SK-N-SH treated with all-trans-retinoic acid at 6 μM for 48 hours (cell line): ENCODE measurements around the gene C1orf159.
"Not testable (repeated sequence)": the region's sequence is repeated elsewhere in the genome, so short reads cannot be mapped to it uniquely, and the experiment has no call there.

Source experiments
- ATAC-seq: fragments of 200-7000 bp; cut with Tn5 transposase; 3 replicates; pipeline ENCODE4 v1.9.1; 2020; ENCODE audit warnings: mild to moderate bottlenecking, moderate library complexity
- ARNTL ChIP-seq: fragments of 450-650 bp; formaldehyde crosslinking; IDR thresholded peaks from 2 replicates; pipeline ENCODE4 v1.5.0; 2020; ENCODE audit warnings: low read depth, mild to moderate bottlenecking, moderate library complexity, borderline replicate concordance
- BACH2 ChIP-seq: fragments of 250-450 bp; sonication (Bioruptor Pico); IDR thresholded peaks from 2 replicates; pipeline ENCODE4 v1.9.0; 2021; ENCODE audit warnings: mild to moderate bottlenecking, borderline replicate concordance
- CSDC2 ChIP-seq: fragments of 250-450 bp; sonication (Bioruptor Pico); IDR thresholded peaks from 2 replicates; pipeline ENCODE4 v1.5.0; 2020; ENCODE audit warnings: mild to moderate bottlenecking, moderate library complexity
- ESRRG ChIP-seq: fragments of 250-450 bp; sonication (Bioruptor Pico); IDR thresholded peaks from 2 replicates; pipeline ENCODE4 v1.6.1; 2021; ENCODE audit warnings: mild to moderate bottlenecking
- GLIS3 ChIP-seq: fragments of 250-450 bp; sonication (Bioruptor Pico); IDR thresholded peaks from 2 replicates; pipeline ENCODE4 v1.5.0; 2020; ENCODE audit warnings: mild to moderate bottlenecking, moderate library complexity
- ISL1 ChIP-seq: fragments of 250-450 bp; sonication (Bioruptor Pico); IDR thresholded peaks from 2 replicates; pipeline ENCODE4 v2.1.2; 2022; ENCODE audit warnings: mild to moderate bottlenecking, moderate library complexity
- OSR1 ChIP-seq: fragments of 250-450 bp; sonication (Bioruptor Pico); IDR thresholded peaks from 2 replicates; pipeline ENCODE4 v1.8.0; 2022; ENCODE audit warnings: moderate library complexity, mild to moderate bottlenecking, inconsistent platforms
- POU6F1 ChIP-seq: fragments of 250-450 bp; sonication (Bioruptor Pico); IDR thresholded peaks from 2 replicates; pipeline ENCODE4 v1.8.0; 2021; ENCODE audit warnings: low read depth, mild to moderate bottlenecking, moderate library complexity, borderline replicate concordance
- PPARA ChIP-seq: fragments of 250-450 bp; sonication (Bioruptor Pico); IDR thresholded peaks from 2 replicates; pipeline ENCODE4 v1.5.0; 2020; ENCODE audit warnings: mild to moderate bottlenecking, borderline replicate concordance
- SNAI2 ChIP-seq: fragments of 250-450 bp; sonication (Bioruptor Pico); IDR thresholded peaks from 2 replicates; pipeline ENCODE4 v1.5.0; 2020; ENCODE audit warnings: mild to moderate bottlenecking, moderate library complexity
- TCF4 ChIP-seq: fragments of 250-450 bp; sonication (Bioruptor Pico); IDR thresholded peaks from 2 replicates; pipeline ENCODE4 v1.8.0; 2021; ENCODE audit warnings: mild to moderate bottlenecking, moderate library complexity, borderline replicate concordance
- TOX ChIP-seq: fragments of 250-450 bp; sonication (Bioruptor Pico); IDR thresholded peaks from 2 replicates; pipeline ENCODE4 v1.8.0; 2021; ENCODE audit warnings: mild to moderate bottlenecking, moderate library complexity, borderline replicate concordance
- ZC3H10 ChIP-seq: fragments of 250-450 bp; sonication (Bioruptor Pico); IDR thresholded peaks from 2 replicates; pipeline ENCODE4 v1.5.1; 2021; ENCODE audit warnings: mild to moderate bottlenecking, moderate library complexity
- ZFP3 ChIP-seq: fragments of 250-450 bp; sonication (Bioruptor Pico); IDR thresholded peaks from 2 replicates; pipeline ENCODE4 v1.5.0; 2020; ENCODE audit warnings: mild to moderate bottlenecking, moderate library complexity
- ZNF8 ChIP-seq: fragments of 450-650 bp; formaldehyde crosslinking; IDR thresholded peaks from 2 replicates; pipeline ENCODE4 v1.5.0; 2020; ENCODE audit warnings: mild to moderate bottlenecking, moderate library complexity
- TF ChIP-seq, protein P1 (sequence below): fragments of 250-450 bp; sonication (Bioruptor Pico); IDR thresholded peaks from 2 replicates; pipeline ENCODE4 v1.5.1; 2020; ENCODE audit warnings: low read depth, mild to moderate bottlenecking, moderate library complexity
- TF ChIP-seq, protein P2 (sequence below): fragments of 250-450 bp; sonication (Bioruptor Pico); IDR thresholded peaks from 2 replicates; pipeline ENCODE4 v1.8.0; 2020; ENCODE audit warnings: mild to moderate bottlenecking, moderate library complexity, borderline replicate concordance
- TF ChIP-seq, protein P3 (sequence below): fragments of 250-450 bp; sonication (Bioruptor Pico); IDR thresholded peaks from 2 replicates; pipeline ENCODE4 v1.5.1; 2021; ENCODE audit warnings: mild to moderate bottlenecking, moderate library complexity

The C1orf159 gene

GRCh38 chr1:1080951-1081310 lies 35.0 kb downstream of the C1orf159 start:
- ATAC-seq, result no peak

DNA sequence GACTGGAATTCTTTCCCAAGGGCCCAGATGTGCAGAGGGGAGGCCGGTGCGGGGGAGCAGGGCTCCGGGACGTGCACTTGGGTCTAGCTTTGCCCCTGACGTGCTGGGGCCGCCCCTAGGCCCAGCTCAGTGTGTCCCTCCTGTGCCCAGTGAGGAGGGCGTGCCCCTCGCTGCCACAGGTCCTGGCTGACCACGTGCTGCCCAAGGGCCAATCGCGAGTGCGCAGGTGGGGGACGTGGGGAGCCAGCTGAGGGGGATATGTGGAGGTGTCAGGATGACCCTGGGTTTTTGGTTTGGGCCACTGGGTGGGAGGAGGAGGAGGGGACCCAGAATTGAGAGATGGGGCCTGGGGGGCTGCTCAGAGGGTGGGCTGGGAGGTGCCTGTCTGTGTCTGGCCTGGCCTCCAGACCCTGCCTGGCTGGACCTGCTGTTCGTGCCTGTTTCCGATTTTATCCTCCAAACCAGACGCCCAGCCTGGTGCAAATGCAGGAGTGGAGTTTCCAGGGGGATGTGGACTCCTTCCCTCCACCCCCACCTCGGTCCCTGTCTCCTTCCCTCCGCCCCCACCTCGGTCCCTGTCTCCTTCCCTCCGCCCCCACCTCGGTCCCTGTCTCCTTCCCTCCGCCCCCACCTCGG lies 35.6 kb downstream of the C1orf159 start:
- TF ChIP-seq GLIS3 (CRISPR knock-in tag) (no peak), TCF4 (CRISPR knock-in tag) (peak; percentile 26; the same call in 1 of the 2 replicates)
- TF ChIP-seq, all 23 proteins: peak for 1
- peak; percentile 86 for ATAC-seq

More at GRCh38 chr1:1080951-1081310, 35.0 kb downstream of the C1orf159 start:
- TF ChIP-seq POU6F1 (CRISPR knock-in tag) (no peak), ZNF8 (CRISPR knock-in tag) (no peak)

- ATAC-seq, result peak; percentile 85
- TF ChIP-seq GLIS3 (CRISPR knock-in tag) (no peak), ZFP3 (CRISPR knock-in tag) (no peak), TOX (CRISPR knock-in tag) (no peak), CSDC2 (CRISPR knock-in tag) (no peak), POU6F1 (CRISPR knock-in tag) (no peak), BACH2 (CRISPR knock-in tag) (no peak), TCF4 (CRISPR knock-in tag) (no peak), SNAI2 (CRISPR knock-in tag) (no peak), ESRRG (CRISPR knock-in tag) (no peak), OSR1 (CRISPR knock-in tag) (no peak), ZNF8 (CRISPR knock-in tag) (no peak)
- TF ChIP-seq, protein P1, sequence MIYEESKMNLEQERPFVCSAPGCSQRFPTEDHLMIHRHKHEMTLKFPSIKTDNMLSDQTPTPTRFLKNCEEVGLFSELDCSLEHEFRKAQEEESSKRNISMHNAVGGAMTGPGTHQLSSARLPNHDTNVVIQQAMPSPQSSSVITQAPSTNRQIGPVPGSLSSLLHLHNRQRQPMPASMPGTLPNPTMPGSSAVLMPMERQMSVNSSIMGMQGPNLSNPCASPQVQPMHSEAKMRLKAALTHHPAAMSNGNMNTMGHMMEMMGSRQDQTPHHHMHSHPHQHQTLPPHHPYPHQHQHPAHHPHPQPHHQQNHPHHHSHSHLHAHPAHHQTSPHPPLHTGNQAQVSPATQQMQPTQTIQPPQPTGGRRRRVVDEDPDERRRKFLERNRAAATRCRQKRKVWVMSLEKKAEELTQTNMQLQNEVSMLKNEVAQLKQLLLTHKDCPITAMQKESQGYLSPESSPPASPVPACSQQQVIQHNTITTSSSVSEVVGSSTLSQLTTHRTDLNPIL (CRISPR knock-in tag), result no peak
- TF ChIP-seq, protein P2, sequence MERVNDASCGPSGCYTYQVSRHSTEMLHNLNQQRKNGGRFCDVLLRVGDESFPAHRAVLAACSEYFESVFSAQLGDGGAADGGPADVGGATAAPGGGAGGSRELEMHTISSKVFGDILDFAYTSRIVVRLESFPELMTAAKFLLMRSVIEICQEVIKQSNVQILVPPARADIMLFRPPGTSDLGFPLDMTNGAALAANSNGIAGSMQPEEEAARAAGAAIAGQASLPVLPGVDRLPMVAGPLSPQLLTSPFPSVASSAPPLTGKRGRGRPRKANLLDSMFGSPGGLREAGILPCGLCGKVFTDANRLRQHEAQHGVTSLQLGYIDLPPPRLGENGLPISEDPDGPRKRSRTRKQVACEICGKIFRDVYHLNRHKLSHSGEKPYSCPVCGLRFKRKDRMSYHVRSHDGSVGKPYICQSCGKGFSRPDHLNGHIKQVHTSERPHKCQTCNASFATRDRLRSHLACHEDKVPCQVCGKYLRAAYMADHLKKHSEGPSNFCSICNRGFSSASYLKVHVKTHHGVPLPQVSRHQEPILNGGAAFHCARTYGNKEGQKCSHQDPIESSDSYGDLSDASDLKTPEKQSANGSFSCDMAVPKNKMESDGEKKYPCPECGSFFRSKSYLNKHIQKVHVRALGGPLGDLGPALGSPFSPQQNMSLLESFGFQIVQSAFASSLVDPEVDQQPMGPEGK (CRISPR knock-in tag), result no peak
- TF ChIP-seq, all 23 proteins: peak for 0
These were observed 36.3 kb downstream of the C1orf159 start for GRCh38 chr1:1079408-1080121.

DNA sequence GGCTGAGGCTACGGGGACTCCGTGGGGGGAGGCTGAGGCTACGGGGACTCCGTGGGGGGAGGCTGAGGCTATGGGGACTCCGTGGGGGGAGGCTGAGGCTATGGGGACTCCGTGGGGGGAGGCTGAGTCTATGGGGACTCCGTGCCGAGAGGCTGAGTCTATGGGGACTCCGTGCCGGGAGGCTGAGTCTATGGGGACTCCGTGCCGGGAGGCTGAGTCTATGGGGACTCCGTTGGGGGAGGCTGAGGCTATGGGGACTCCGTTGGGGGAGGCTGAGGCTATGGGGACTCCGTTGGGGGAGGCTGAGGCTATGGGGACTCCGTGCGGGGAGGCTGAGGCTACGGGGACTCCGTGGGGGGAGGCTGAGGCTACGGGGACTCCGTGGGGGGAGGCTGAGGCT lies 38.5 kb downstream of the C1orf159 start:
- not testable (repeated sequence) for ATAC-seq

DNA sequence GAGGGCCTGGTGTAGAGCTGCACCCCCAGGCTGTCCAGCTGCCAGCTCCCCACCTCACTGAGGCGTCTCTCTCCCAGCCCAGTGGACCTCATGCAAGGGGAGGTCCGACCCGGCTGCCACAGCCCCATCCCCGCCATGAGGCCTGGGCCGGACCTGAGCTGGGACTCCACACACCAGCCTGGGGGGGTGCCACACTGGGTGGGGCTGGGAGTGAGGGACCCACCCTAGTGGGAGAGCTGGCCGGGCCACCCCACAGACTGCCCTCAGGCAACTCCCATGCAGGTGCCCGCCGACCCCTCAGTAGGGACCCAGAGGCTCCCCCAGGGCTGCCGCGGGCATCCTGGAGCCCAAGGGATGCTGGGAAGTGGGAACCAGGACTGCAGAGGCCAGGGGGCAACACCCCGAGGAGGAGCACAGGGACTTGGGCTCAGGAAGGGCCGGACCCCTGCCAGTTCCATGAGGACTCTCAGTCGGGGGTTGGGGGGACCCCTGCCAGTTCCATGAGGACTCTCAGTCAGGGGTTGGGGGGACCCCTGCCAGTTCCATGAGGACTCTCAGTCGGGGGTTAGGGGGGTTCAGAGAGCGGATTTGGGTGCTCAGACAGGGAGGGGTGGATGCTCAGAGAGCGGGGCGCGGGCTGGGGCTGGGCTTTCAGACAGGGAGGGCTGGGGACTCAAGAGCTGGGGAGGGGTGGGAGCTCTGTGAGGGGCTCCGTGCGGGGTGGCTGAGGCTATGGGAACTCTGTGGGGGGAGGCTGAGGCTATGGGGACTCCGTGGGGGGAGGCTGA lies 40.5 kb downstream of the C1orf159 start:
- no peak for ATAC-seq
- TF ChIP-seq ISL1 (CRISPR knock-in tag) (no peak), ZNF8 (CRISPR knock-in tag) (no peak)

- no peak for ATAC-seq
- no peak for TF ChIP-seq ZC3H10 (CRISPR knock-in tag)
- TF ChIP-seq ARNTL (CRISPR knock-in tag), result no peak
- no peak for TF ChIP-seq PPARA (CRISPR knock-in tag)
- no peak for TF ChIP-seq ZFP3 (CRISPR knock-in tag)
- TF ChIP-seq, protein P3, sequence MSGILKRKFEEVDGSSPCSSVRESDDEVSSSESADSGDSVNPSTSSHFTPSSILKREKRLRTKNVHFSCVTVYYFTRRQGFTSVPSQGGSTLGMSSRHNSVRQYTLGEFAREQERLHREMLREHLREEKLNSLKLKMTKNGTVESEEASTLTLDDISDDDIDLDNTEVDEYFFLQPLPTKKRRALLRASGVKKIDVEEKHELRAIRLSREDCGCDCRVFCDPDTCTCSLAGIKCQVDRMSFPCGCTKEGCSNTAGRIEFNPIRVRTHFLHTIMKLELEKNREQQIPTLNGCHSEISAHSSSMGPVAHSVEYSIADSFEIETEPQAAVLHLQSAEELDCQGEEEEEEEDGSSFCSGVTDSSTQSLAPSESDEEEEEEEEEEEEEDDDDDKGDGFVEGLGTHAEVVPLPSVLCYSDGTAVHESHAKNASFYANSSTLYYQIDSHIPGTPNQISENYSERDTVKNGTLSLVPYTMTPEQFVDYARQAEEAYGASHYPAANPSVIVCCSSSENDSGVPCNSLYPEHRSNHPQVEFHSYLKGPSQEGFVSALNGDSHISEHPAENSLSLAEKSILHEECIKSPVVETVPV (CRISPR knock-in tag), result no peak
- TF ChIP-seq TCF4 (CRISPR knock-in tag), result no peak
- no peak for TF ChIP-seq ISL1 (CRISPR knock-in tag)
- no peak for TF ChIP-seq ESRRG (CRISPR knock-in tag)
- no peak for TF ChIP-seq GLIS3 (CRISPR knock-in tag)
- TF ChIP-seq BACH2 (CRISPR knock-in tag), result no peak
These were observed 41.2 kb downstream of the C1orf159 start for GRCh38 chr1:1074631-1075147.
